Neuronal stem cell (in vitro differentiated cells): Measurements from ENCODE around the gene FNIP2. TPM values are rescaled to one million over a fixed set of nuclear protein-coding genes. Genes with fewer than 3 reads are reported as not detected.
"Not testable (repeated sequence)": the region's sequence is repeated elsewhere in the genome, so short reads cannot be mapped to it uniquely, and the experiment has no call there.

Source experiments
- DNase-seq: peaks from one replicate; pipeline ENCODE4 v3.0.0-alpha.2; 2013; ENCODE audit warnings: low spot score
- H2AFZ ChIP-seq: one replicate; pipeline ENCODE4 v1.6.1; 2013; ENCODE audit warnings: mild to moderate bottlenecking, low read length, inconsistent platforms
- H2AK5ac ChIP-seq: 2 replicates; pipeline ENCODE4 v1.6.1; 2013; ENCODE audit warnings: low read depth, mild to moderate bottlenecking, inconsistent platforms, low read length, moderate library complexity, mixed read lengths
- H2BK120ac ChIP-seq: 2 replicates; pipeline ENCODE4 v1.6.1; 2013; ENCODE audit warnings: low read depth, mild to moderate bottlenecking, inconsistent platforms, low read length, moderate library complexity, mixed read lengths
- H2BK12ac ChIP-seq: one replicate; pipeline ENCODE4 v1.6.1; 2013; ENCODE audit warnings: low read length, inconsistent platforms
- H2BK15ac ChIP-seq: 2 replicates; pipeline ENCODE4 v1.6.1; 2013; ENCODE audit warnings: mild to moderate bottlenecking, low read length, inconsistent platforms, mixed read lengths
- H2BK5ac ChIP-seq: one replicate; pipeline ENCODE4 v1.6.1; 2013; ENCODE audit warnings: inconsistent platforms, mild to moderate bottlenecking, low read length, moderate library complexity
- H3K14ac ChIP-seq: one replicate; pipeline ENCODE4 v1.6.1; 2013; ENCODE audit warnings: low read length, inconsistent platforms
- H3K18ac ChIP-seq: 2 replicates; pipeline ENCODE4 v1.6.1; 2013; ENCODE audit warnings: low read length, inconsistent platforms
- H3K23ac ChIP-seq: 2 replicates; pipeline ENCODE4 v1.6.1; 2013; ENCODE audit warnings: low read depth, mild to moderate bottlenecking, mixed read lengths, low read length, inconsistent platforms; ENCODE audit not compliant: poor library complexity
- H3K27ac ChIP-seq: replicated peaks from 3 replicates; pipeline ENCODE4 v1.5.1; 2013; ENCODE audit warnings: low read length, inconsistent platforms
- H3K27me3 ChIP-seq, 3 experiments: 2 replicates each; pipeline ENCODE4 v1.6.1; 2013; ENCODE audit warnings: low read length in 3 of 3, mild to moderate bottlenecking in 2 of 3, inconsistent platforms in 1 of 3, low read depth in 1 of 3, mixed read lengths in 1 of 3, moderate library complexity in 1 of 3; ENCODE audit not compliant: control insufficient read depth in 3 of 3, insufficient read depth in 3 of 3
- H3K36me3 ChIP-seq, 2 donors: replicated peaks in 1 of 2; 2 replicates each; pipeline ENCODE4 v1.6.1; 2013; ENCODE audit warnings: low read length in 2 of 2; ENCODE audit not compliant: control insufficient read depth in 2 of 2, insufficient read depth in 2 of 2
- H3K4ac ChIP-seq: 2 replicates; pipeline ENCODE4 v1.6.1; 2013; ENCODE audit warnings: inconsistent platforms, mild to moderate bottlenecking, low read length, moderate library complexity
- H3K4me1 ChIP-seq, 2 donors: 1 replicate in 1 of 2; 2 replicates in 1 of 2; pipeline ENCODE4 v1.6.1; 2013; ENCODE audit warnings: low read length in 2 of 2, low read depth in 1 of 2; ENCODE audit not compliant: control insufficient read depth in 2 of 2, insufficient read depth in 1 of 2
- H3K4me2 ChIP-seq: one replicate; pipeline ENCODE4 v1.6.1; 2013; ENCODE audit warnings: mild to moderate bottlenecking, low read length, inconsistent platforms; ENCODE audit not compliant: insufficient read depth, poor library complexity, severe bottlenecking
- H3K4me3 ChIP-seq, 2 donors: 2 replicates each; pipeline ENCODE4 v1.5.1; 2013; ENCODE audit warnings: low read length in 2 of 2, mild to moderate bottlenecking in 2 of 2, inconsistent platforms in 1 of 2, moderate library complexity in 1 of 2
- H3K79me1 ChIP-seq: one replicate; pipeline ENCODE4 v1.6.1; 2013; ENCODE audit warnings: low read depth, mild to moderate bottlenecking, inconsistent platforms, low read length, moderate library complexity
- H3K9ac ChIP-seq: one replicate; pipeline ENCODE4 v1.6.1; 2013; ENCODE audit warnings: mild to moderate bottlenecking, low read depth, low read length, inconsistent platforms; ENCODE audit not compliant: poor library complexity
- H3K9me3 ChIP-seq, 2 donors: replicated peaks in 1 of 2; 2 replicates each; pipeline versions ENCODE3 to v1.6.1; 2013; ENCODE audit warnings: low read length in 2 of 2, mild to moderate bottlenecking in 2 of 2, inconsistent platforms in 1 of 2, low read depth in 1 of 2, mixed read lengths in 1 of 2, moderate library complexity in 1 of 2; ENCODE audit not compliant: control insufficient read depth in 2 of 2, insufficient read depth in 1 of 2
- H4K8ac ChIP-seq: one replicate; pipeline ENCODE4 v1.6.1; 2013; ENCODE audit warnings: low read depth, mild to moderate bottlenecking, inconsistent platforms, low read length, moderate library complexity
- H4K91ac ChIP-seq: one replicate; pipeline ENCODE4 v1.6.1; 2013; ENCODE audit warnings: low read length, low read depth, mild to moderate bottlenecking, inconsistent platforms; ENCODE audit not compliant: poor library complexity
- WGBS, 2 donors: extraction: QIAGEN DNeasy Blood & Tissue Kit; methylation state at CpG; one replicate each; pipeline ENCODE4 v1.1.7; 2013; ENCODE audit warnings: missing lambda C conversion rate in 2 of 2, mixed read lengths in 1 of 2; ENCODE audit not compliant: insufficient read length in 2 of 2, insufficient replicate concordance in 1 of 2; ENCODE audit errors: extremely low coverage in 2 of 2; 5-methylcytosine and 5-hydroxymethylcytosine counted together
- small RNA-seq: library from polyadenylated mRNA; stranded (forward); fragments of <200 nt; extraction: miRNeasy Mini kit (QIAGEN cat#:217004); gene quantifications from one replicate; pipeline ENCODE3, GENCODE V24; 2013; ENCODE audit not compliant: insufficient read depth

The FNIP2 gene

GRCh38 chr4:158956345-158956744 is 187.5 kb downstream of the FNIP2 start:
- not testable (repeated sequence) for H3K9ac ChIP-seq, H3K27me3 ChIP-seq, H4K91ac ChIP-seq, H3K4ac ChIP-seq, H2BK120ac ChIP-seq, H3K9me3 ChIP-seq, H2AFZ ChIP-seq, H3K14ac ChIP-seq, H3K36me3 ChIP-seq, H3K23ac ChIP-seq, H3K79me1 ChIP-seq, H2BK5ac ChIP-seq, H2BK12ac ChIP-seq, H2BK15ac ChIP-seq, H3K4me3 ChIP-seq, H2AK5ac ChIP-seq, H3K27ac ChIP-seq, H4K8ac ChIP-seq, DNase-seq, H3K18ac ChIP-seq, H3K4me1 ChIP-seq, H3K4me2 ChIP-seq
- WGBS, 2 donors, result no CpG with 5 or more reads among the region's 9 CpGs

GRCh38 chr4:158956918-158957317 is 188.1 kb downstream of the FNIP2 start:
- H3K36me3 ChIP-seq, H4K8ac ChIP-seq, H3K4me1 ChIP-seq, H3K9ac ChIP-seq, H3K27me3 ChIP-seq, H3K18ac ChIP-seq, H3K4me2 ChIP-seq, H3K9me3 ChIP-seq, H3K4me3 ChIP-seq, DNase-seq, H4K91ac ChIP-seq, H2BK15ac ChIP-seq, H3K27ac ChIP-seq, H3K79me1 ChIP-seq, H2AFZ ChIP-seq, H2BK5ac ChIP-seq, H3K4ac ChIP-seq, H2BK12ac ChIP-seq, H2BK120ac ChIP-seq, H3K14ac ChIP-seq, H3K23ac ChIP-seq, H2AK5ac ChIP-seq: not testable (repeated sequence)
- no CpG with 5 or more reads among the region's 3 CpGs for WGBS, 2 donors

Small RNA genes within 50 kb of the gene (small RNA-seq; reads per million reads assigned to genes)
- gene RF00157 (not detected), gene RNU6-128P (not detected)
